IMR-90 (cell line): Measurements from ENCODE around the gene TMEM53. TPM values are rescaled to one million over a fixed set of nuclear protein-coding genes. Genes with fewer than 3 reads are reported as not detected.
A peak's percentile ranks its signal among the peaks of the same experiment; 100 is the strongest.

Source experiments
- ATAC-seq: fragments of 200-7000 bp; cut with Tn5 transposase; 2 replicates; pipeline ENCODE4 v1.9.1; 2020; ENCODE audit warnings: low read depth, mild to moderate bottlenecking, moderate library complexity
- BruUV-seq: library from RNA; stranded (reverse); fragments of 400-500 nt; replicated peaks from 2 replicates; lab custom pipeline; 2021; lab: Mats Ljungman, UMichigan
- CTCF ChIA-PET: fragments of 300-600 bp; formaldehyde crosslinking; extraction: SDS; loops from one replicate; lab custom pipeline; 2021; ENCODE audit warnings: antibody characterized with exemption; lab: Yijun Ruan, JAX
- POLR2A ChIA-PET: fragments of 300-600 bp; sonication (Branson Sonifier 250); formaldehyde crosslinking; loops from one replicate; lab custom pipeline; 2022; ENCODE audit warnings: antibody characterized with exemption; ENCODE audit not compliant: unreplicated experiment; lab: Charles Lee
- DNase-seq: peaks from one replicate; pipeline ENCODE4 v3.0.0; 2013
- H2AFZ ChIP-seq: replicated peaks from 2 replicates; pipeline ENCODE3; 2013; ENCODE audit warnings: low read length, mild to moderate bottlenecking; ENCODE audit not compliant: poor library complexity
- H2AK5ac ChIP-seq: 2 replicates; pipeline ENCODE4 v1.6.1; 2013; ENCODE audit warnings: low read depth, low read length, inconsistent platforms
- H2AK9ac ChIP-seq: replicated peaks from 2 replicates; pipeline ENCODE3; 2013; ENCODE audit warnings: mild to moderate bottlenecking, low read depth, low read length, moderate library complexity; ENCODE audit not compliant: poor library complexity
- H2BK120ac ChIP-seq: 2 replicates; pipeline ENCODE4 v1.6.1; 2013; ENCODE audit warnings: low read depth, low read length, inconsistent platforms
- H2BK15ac ChIP-seq: 3 replicates; pipeline ENCODE4 v1.6.1; 2013; ENCODE audit warnings: low read depth, low read length, inconsistent platforms
- H2BK20ac ChIP-seq: 2 replicates; pipeline ENCODE4 v1.6.1; 2013; ENCODE audit warnings: low read depth, mild to moderate bottlenecking, inconsistent platforms, low read length, moderate library complexity
- H2BK5ac ChIP-seq: 2 replicates; pipeline ENCODE4 v1.6.1; 2013; ENCODE audit warnings: mild to moderate bottlenecking, low read depth, low read length, inconsistent platforms; ENCODE audit not compliant: poor library complexity, severe bottlenecking
- H3K14ac ChIP-seq: replicated peaks from 2 replicates; pipeline ENCODE4 v1.6.1; 2013; ENCODE audit warnings: low read depth, low read length, inconsistent platforms
- H3K18ac ChIP-seq: 2 replicates; pipeline ENCODE4 v1.6.1; 2013; ENCODE audit warnings: low read depth, low read length, control low read depth
- H3K23ac ChIP-seq: 2 replicates; pipeline ENCODE4 v1.6.1; 2013; ENCODE audit warnings: low read depth, low read length, inconsistent platforms
- H3K27ac ChIP-seq: 2 replicates; pipeline ENCODE4 v1.5.1; 2013; ENCODE audit warnings: mild to moderate bottlenecking, control low read depth, low read length; ENCODE audit not compliant: insufficient read depth
- H3K27me3 ChIP-seq: 2 replicates; pipeline ENCODE4 v1.6.1; 2013; ENCODE audit warnings: low read length; ENCODE audit not compliant: control insufficient read depth, insufficient read depth
- H3K36me3 ChIP-seq: 2 replicates; pipeline ENCODE4 v1.6.1; 2013; ENCODE audit warnings: low read length, mixed read lengths; ENCODE audit not compliant: control insufficient read depth, insufficient read depth
- H3K4ac ChIP-seq: 2 replicates; pipeline ENCODE4 v1.6.1; 2013; ENCODE audit warnings: low read depth, low read length, inconsistent platforms
- H3K4me1 ChIP-seq: 2 replicates; pipeline ENCODE4 v1.6.1; 2013; ENCODE audit warnings: low read length, mixed read lengths; ENCODE audit not compliant: control insufficient read depth, insufficient read depth
- H3K4me2 ChIP-seq: 2 replicates; pipeline ENCODE4 v1.6.1; 2013; ENCODE audit warnings: low read depth, mild to moderate bottlenecking, control low read depth, low read length, moderate library complexity
- H3K4me3 ChIP-seq: 2 replicates; pipeline ENCODE4 v1.5.1; 2013; ENCODE audit warnings: low read depth, mild to moderate bottlenecking, control low read depth, low read length, moderate library complexity; ENCODE audit not compliant: insufficient read depth
- H3K56ac ChIP-seq: 2 replicates; pipeline ENCODE4 v1.6.1; 2013; ENCODE audit warnings: low read length, inconsistent platforms; ENCODE audit not compliant: insufficient read depth; ENCODE audit errors: extremely low read depth
- H3K79me1 ChIP-seq, 2 experiments: 2 replicates each; pipeline ENCODE4 v1.6.1; 2013; ENCODE audit warnings: low read length in 2 of 2, inconsistent platforms in 1 of 2, low read depth in 1 of 2
- H3K9ac ChIP-seq: 2 replicates; pipeline ENCODE4 v1.6.1; 2013; ENCODE audit warnings: low read depth, low read length, control low read depth
- H3K9me1 ChIP-seq: 2 replicates; pipeline ENCODE4 v1.6.1; 2013; ENCODE audit warnings: low read length, inconsistent platforms; ENCODE audit not compliant: insufficient read depth
- H3K9me3 ChIP-seq: 2 replicates; pipeline ENCODE4 v1.6.1; 2013; ENCODE audit warnings: low read length; ENCODE audit not compliant: control insufficient read depth, insufficient read depth
- H4K20me1 ChIP-seq: 2 replicates; pipeline ENCODE4 v1.6.1; 2013; ENCODE audit warnings: low read length, inconsistent platforms; ENCODE audit not compliant: insufficient read depth
- H4K5ac ChIP-seq: 2 replicates; pipeline ENCODE4 v1.6.1; 2013; ENCODE audit warnings: mild to moderate bottlenecking, low read depth, low read length, control low read depth
- H4K8ac ChIP-seq, 2 experiments: 2 replicates each; pipeline ENCODE4 v1.6.1; 2013; ENCODE audit warnings: low read depth in 2 of 2, low read length in 2 of 2, control low read depth in 1 of 2, inconsistent platforms in 1 of 2
- H4K91ac ChIP-seq: 2 replicates; pipeline ENCODE4 v1.6.1; 2013; ENCODE audit warnings: low read depth, low read length, inconsistent platforms; ENCODE audit not compliant: insufficient read depth
- BHLHE40 ChIP-seq: fragments of 150-350 bp; IDR thresholded peaks from 2 replicates; pipeline ENCODE4 v1.6.1; 2016; ENCODE audit warnings: mild to moderate bottlenecking, low read depth, low read length
- CEBPB ChIP-seq: IDR thresholded peaks from 2 replicates; pipeline ENCODE4 v1.6.1; 2012; ENCODE audit warnings: low read depth, low read length, improper control_type of control experiment
- CHD1 ChIP-seq: IDR thresholded peaks from 2 replicates; pipeline ENCODE4 v1.6.1; 2012; ENCODE audit warnings: low read depth, low read length, improper control_type of control experiment
- CTCF ChIP-seq: conservative IDR thresholded peaks from 2 replicates; pipeline ENCODE4 v1.5.1; 2012; ENCODE audit warnings: mild to moderate bottlenecking, low read depth, low read length, improper control_type of control experiment
- ELK1 ChIP-seq: fragments of 150-350 bp; IDR thresholded peaks from 2 replicates; pipeline ENCODE4 v1.6.1; 2016; ENCODE audit warnings: low read depth, mild to moderate bottlenecking, low read length, moderate library complexity, borderline replicate concordance
- FOS ChIP-seq: fragments of 150-350 bp; IDR thresholded peaks from 2 replicates; pipeline ENCODE4 v1.6.1; 2016; ENCODE audit warnings: low read depth, low read length
- MAZ ChIP-seq: IDR thresholded peaks from 2 replicates; pipeline ENCODE4 v1.6.1; 2012; ENCODE audit warnings: low read depth, mild to moderate bottlenecking, low read length, improper control_type of control experiment, moderate library complexity, borderline replicate concordance
- MXI1 ChIP-seq: IDR thresholded peaks from 2 replicates; pipeline ENCODE4 v1.6.1; 2012; ENCODE audit warnings: low read depth, mild to moderate bottlenecking, low read length, moderate library complexity, borderline replicate concordance
- NFE2L2 ChIP-seq: fragments of 150-350 bp; IDR thresholded peaks from 2 replicates; pipeline ENCODE4 v1.6.1; 2016; ENCODE audit warnings: low read depth, mild to moderate bottlenecking, low read length
- POLR2A ChIP-seq: IDR thresholded peaks from 2 replicates; pipeline ENCODE4 v1.6.1; 2012; ENCODE audit warnings: mild to moderate bottlenecking, low read depth, low read length
- RAD21 ChIP-seq: IDR thresholded peaks from 2 replicates; pipeline ENCODE4 v1.6.1; 2012; ENCODE audit warnings: low read length, improper control_type of control experiment
- RCOR1 ChIP-seq: IDR thresholded peaks from 2 replicates; pipeline ENCODE4 v1.6.1; 2012; ENCODE audit warnings: mild to moderate bottlenecking, low read length, improper control_type of control experiment; ENCODE audit not compliant: insufficient replicate concordance
- RFX5 ChIP-seq: IDR thresholded peaks from 2 replicates; pipeline ENCODE4 v1.8.0; 2012; ENCODE audit warnings: low read depth, mild to moderate bottlenecking, low read length, moderate library complexity
- SMC3 ChIP-seq: fragments of 150-350 bp; IDR thresholded peaks from 2 replicates; pipeline ENCODE4 v1.6.1; 2016; ENCODE audit warnings: low read depth, mild to moderate bottlenecking, antibody characterized with exemption, low read length, moderate library complexity
- USF2 ChIP-seq: fragments of 150-350 bp; IDR thresholded peaks from 2 replicates; pipeline ENCODE4 v1.6.1; 2017; ENCODE audit warnings: mild to moderate bottlenecking, antibody characterized with exemption, low read length, low read depth
- WGBS, 2 experiments: methylation state at CpG; one replicate each; pipeline versions ENCODE4 v1.1.5 to v1.1.7; 2013; ENCODE audit warnings: missing lambda C conversion rate in 2 of 2; ENCODE audit not compliant: insufficient read length in 1 of 2; ENCODE audit errors: extremely low coverage in 2 of 2; 5-methylcytosine and 5-hydroxymethylcytosine counted together
- dilution Hi-C: fragments of 300-500 bp; cut with HindIII; formaldehyde crosslinking; loops from one replicate; pipeline ENCODE4 v1.14.3; 2018; ENCODE audit warnings: low sequenced_read_pairs; ENCODE audit not compliant: unreplicated experiment
- in situ Hi-C: fragments of 300-500 bp; cut with MboI; formaldehyde crosslinking; loops from 3 replicates; pipeline ENCODE4 v1.14.3; 2019; ENCODE audit warnings: low sequenced_read_pairs, inconsistent platforms, mixed read lengths
- intact Hi-C: fragments of 100-400 bp; cut with micrococcal nuclease; formaldehyde crosslinking; loops from 2 replicates; pipeline ENCODE4 v1.10.0; 2022
- polyA plus RNA-seq, 3 experiments: library from polyadenylated mRNA; depleted of rRNA; stranded (reverse); fragments of >200 nt; gene quantifications; 2 replicates each; pipeline ENCODE4 v1.2.3, GENCODE V29; 2012; ENCODE audit warnings: low replicate concordance in 1 of 3
- total RNA-seq: library from RNA; depleted of rRNA; stranded (reverse); fragments of >200 nt; gene quantifications from 2 replicates; pipeline ENCODE4 v1.2.3, GENCODE V29; 2012

TMEM53 gene
- total and polyA plus RNA-seq, 2 of the 4 experiments (the other 2 are of a cell fraction), result 2.7 to 6.3 TPM

- Histone ChIP-seq H2BK15ac (no peak overlapping the region), H3K36me3 (peaks cover 25% of the 10 kb centered on the region), H3K56ac (no peak overlapping the region), H3K9me3 (no peaks in the 10 kb centered on the region), H3K14ac (no peak overlapping the region), H2BK20ac (no peak overlapping the region), H2AK9ac (peak overlapping the region; percentile 3), H2BK120ac (no peak overlapping the region), H3K27me3 (no peaks in the 10 kb centered on the region), H3K9me1 (no peaks in the 10 kb centered on the region; the same call in 1 of the 2 replicates), H3K4ac (no peak overlapping the region), H4K91ac (no peak overlapping the region), H3K27ac (no peak overlapping the region), H3K4me1 (no peaks in the 10 kb centered on the region), H2BK5ac (no peak overlapping the region), H3K79me1 (no peaks in the 10 kb centered on the region), H3K23ac (no peak overlapping the region), H2AFZ (no peak overlapping the region), H3K4me2 (no peak overlapping the region), H4K5ac (no peak overlapping the region), H3K9ac (no peak overlapping the region), H2AK5ac (no peak overlapping the region), H4K20me1 (0 out of 2 replicates have a peak, but pooled peaks cover 11% of the 10 kb centered on the region), H3K18ac (no peak overlapping the region), H3K4me3 (no peak overlapping the region), H4K8ac (no peak overlapping the region)
- intact Hi-C loops (loop anchor here (1.0 to 5.0 kb wide), 4 partner anchors 43 to 432 kb away; no protein-coding TSS in a partner anchor), dilution Hi-C loops (no loop called here), in situ Hi-C loops (loop anchor here (5.0 kb wide), 2 partner anchors 45 to 275 kb away; no protein-coding TSS in a partner anchor)
- peak; percentile 98 for ATAC-seq
- BruUV-seq, result no TSS peak
- 100% methylated on average over 1 of the region's 7 CpGs; no CpG with 5 or more reads in 1 of the 2 experiments for WGBS, 2 experiments
- TF ChIP-seq NFE2L2 (no peak), CHD1 (no peak), RAD21 (peak; percentile 98), BHLHE40 (no peak), FOS (no peak), RFX5 (no peak), SMC3 (peak; percentile 92), CTCF (peak; percentile 95), USF2 (no peak), CEBPB (no peak), MXI1 (no peak), RCOR1 (no peak), ELK1 (no peak), MAZ (peak; percentile 26; the same call in 1 of the 2 replicates), POLR2A (0 out of 2 replicates have a peak, but pooled peaks have one; percentile 41)
- POLR2A ChIA-PET, result no interaction called here
- CTCF ChIA-PET, result interaction anchor here (0.6 to 3.1 kb wide), 17 partner anchors 10 to 604 kb away, joined by 3 to 39 read pairs (median 4); partner anchors contain the start of genes ARMH1 and TMEM53
- peak; percentile 42 for DNase-seq
Observed at GRCh38 chr1:44652445-44653106, 21.7 kb downstream of the TMEM53 start.
